GM18909 (cell line): ENCODE results near the gene RNF214.
"Not testable (repeated sequence)": the region's sequence is repeated elsewhere in the genome, so short reads cannot be mapped to it uniquely, and the experiment has no call there.

Source experiments
- ATAC-seq: cut with Tn5 transposase; IDR thresholded peaks from one replicate; pipeline ENCODE4 v1.9.1; 2021; ENCODE audit warnings: mild to moderate bottlenecking; ENCODE audit not compliant: unreplicated experiment, poor library complexity

RNF214 gene

DNA sequence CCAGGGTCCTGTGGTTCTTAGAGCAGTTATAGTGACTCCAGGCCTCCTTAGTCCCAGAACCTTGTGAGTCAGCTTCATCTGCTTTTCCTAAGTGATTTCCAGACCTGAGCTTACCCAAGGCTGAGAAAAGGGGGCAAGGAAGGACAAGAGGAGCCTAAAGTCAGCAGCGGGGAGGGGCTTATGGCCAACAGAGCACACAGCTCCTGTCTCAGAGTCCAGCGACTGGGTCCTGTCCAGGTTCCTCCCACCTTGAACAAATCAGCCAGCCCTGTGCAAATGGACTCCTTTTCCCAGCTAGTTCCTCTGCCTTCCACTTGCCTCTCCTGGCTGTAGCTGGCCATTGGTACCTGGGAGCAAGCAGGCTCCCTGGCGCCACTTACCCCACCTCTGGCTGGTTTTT lies 72.7 kb downstream of the RNF214 start:
- ATAC-seq: no peak

DNA sequence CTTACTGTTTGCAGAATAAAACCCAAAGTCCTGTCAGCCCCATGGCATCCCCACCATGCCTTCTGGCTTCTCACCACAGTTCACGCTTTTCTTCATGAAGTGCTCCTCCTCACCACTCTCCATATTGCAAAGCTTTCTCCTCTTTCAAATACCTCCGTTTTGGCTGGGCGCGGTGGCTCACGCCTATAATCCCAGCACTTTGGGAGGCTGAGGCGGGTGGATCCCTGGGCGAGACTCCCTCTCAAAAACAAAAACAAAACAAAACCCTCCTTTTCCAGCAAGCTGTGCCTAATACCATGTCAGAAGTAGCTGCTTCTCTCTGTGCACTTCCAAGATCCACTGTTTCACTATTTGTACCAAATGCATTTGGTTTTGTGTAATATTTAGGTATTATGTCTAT lies 76.8 kb downstream of the RNF214 start:
- ATAC-seq: no peak

DNA sequence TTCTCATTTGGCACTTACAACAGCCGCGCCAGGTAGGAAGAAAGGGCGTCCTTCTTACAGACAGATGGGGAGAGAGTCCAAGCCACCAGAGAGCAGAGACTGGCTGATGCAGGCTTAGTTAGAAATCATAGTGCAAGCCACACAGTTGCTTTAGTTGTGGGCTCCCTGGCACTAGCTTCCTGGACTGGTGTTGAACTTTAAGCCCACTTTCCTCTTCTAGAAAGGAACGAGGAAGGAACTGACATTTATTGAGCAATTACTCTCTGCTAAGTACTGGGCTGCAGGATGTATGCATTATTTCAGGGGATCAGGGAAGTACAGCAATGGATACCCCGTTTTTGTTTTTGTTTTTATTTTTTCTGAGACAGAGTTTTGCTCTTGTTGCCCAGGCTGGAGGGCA lies 80.6 kb downstream of the RNF214 start:
- no peak for ATAC-seq

DNA sequence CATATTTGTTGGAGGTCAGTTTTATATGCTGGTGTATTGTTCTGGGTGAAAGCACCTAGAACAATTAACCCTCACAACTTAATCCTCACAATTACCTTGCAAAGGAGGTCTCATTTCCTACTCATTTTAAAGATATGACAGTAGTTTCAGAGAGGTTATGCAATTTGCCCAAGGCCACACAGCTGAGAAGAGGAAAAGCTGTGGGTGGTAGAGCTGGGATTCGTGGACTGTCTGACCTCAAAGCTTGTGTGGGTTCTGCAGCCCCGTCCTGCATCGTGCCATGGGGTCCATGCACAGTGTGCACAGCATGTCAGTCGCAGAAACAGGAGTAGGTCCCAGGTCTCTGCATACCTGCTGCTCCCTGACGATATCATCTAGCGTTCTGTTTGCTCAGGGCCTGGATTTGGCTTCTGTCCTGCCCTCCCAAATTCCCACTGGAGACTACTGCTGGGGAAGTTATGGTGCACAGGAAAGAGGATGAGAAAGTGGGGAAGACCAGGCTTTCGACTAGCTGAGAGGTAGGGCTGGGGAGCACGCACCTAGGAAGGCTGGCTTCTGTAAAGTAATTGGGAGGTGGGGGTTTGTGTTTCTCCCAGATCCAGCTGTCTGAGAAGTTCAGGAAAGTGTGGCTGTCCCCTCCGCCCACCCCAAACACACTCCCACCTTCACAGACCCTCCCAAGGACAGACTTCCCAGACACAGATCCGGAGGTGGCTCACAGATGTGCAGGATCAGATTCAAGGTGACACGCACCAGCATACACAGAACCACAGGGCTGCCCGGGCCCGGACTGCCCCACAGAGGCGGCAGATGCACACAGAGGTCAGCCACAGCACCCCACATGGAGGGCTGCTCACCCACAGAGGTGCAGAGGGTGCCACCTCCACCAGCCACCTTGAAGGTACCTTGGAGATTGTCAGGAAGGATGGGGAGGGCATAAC lies 81.6 kb downstream of the RNF214 start:
- ATAC-seq: no peak

DNA sequence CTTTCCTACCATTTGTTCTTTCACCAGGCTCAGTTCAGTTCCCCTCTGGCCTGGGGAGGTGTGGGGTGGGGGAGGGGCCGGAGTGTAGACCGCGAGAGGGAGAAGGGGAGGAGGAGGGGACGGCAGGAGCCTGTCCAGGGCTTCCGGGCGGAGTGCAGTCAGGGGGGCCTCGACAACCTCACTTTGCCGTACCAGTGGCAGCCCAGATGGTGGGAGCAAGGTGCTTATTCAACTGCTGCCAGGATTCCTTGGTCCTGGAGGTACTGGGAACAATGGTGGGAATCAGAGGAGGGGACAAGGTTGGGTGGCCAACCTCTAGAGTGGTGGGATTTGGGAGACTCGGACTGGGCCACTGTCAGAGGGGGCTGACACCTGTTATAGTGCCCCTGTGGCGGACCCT lies 82.4 kb downstream of the RNF214 start:
- no peak for ATAC-seq

DNA sequence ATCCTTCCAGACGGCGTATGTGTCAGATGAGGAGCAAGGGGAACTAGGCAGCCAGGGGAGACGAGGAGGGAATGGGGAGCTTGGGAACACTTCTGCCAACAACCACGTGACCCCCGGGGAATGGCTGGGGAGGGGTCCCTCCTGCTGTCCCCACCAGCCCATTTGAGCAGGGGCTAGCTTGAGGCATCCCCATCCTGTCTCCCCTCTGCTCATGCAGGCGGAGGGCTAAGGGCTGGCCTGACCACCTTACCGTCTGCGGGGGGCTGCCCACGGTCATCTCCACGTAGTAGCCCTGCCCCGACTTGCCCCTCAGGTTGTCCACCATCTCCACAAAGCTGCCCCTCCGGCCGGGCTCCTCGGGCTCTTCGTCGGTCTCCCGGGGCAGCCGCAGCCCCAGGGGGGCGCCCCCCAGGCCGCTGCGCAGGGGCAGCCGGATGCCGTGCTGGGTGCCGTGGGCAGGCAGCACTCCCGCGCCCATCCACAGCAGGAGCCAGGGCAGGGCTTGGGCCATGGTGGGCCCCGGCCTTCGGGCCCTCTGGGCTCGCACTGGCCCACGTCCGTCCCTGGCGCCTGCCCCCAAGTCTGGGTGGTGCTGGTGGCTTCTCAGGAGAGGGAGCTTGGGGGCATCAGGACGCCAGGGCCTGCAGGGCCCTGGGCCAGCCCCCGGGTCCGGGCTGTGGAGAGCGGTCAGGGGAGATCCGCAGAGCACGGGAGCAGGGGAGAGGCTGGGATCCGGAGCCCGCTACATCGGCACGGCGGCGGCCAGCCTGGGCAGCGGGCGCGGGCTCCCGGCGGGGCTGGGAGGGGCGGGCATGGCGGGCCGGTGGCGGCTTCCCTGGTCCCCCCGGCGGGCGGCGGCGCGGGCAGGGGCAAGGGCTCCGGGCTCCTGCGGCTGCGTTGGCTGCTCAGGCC lies 83.1 kb downstream of the RNF214 start:
- no peak for ATAC-seq

DNA sequence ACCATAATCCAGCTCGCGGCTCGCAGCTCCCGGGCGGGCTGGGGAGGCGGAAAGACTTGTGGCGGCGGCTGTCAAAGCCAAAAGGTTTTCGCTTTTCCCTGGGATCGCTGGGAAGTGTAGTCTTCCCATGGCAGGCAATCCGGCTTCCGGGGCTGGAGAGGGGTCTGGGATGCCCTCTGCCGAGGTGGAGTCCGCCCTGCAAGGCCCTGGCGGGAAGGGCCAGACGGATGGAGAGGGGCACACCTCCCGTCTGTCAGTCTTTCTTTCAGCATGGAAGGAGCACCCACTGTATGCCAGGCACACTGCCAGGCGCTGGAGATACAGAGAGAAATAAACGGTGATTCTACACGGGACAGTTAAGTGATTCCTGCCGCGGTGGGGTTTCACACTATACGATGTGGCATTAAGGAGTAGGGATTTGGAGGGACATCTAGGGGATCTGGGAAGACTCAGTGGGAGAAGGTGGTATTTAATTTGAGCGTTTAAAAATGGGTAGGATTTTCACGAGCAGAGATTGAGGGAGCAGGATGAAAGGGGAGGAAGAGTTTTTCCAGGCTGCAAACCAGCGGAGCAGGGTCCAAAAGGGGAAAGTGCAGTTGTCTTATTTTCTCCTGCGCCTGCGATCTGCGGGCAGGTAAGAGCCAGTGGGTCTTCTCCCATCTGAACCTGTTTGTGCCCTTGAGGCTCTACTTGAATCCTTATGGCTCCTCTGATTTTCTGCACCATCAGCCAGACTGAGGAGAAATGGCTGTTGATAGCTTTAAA lies 83.9 kb downstream of the RNF214 start, which contains the start of gene BACE1:
BACE1 (minus strand) TSS at position 60 of the 765 bp plus-strand sequence. CDS start 461 bp downstream, outside the sequence.
- no peak for ATAC-seq

DNA sequence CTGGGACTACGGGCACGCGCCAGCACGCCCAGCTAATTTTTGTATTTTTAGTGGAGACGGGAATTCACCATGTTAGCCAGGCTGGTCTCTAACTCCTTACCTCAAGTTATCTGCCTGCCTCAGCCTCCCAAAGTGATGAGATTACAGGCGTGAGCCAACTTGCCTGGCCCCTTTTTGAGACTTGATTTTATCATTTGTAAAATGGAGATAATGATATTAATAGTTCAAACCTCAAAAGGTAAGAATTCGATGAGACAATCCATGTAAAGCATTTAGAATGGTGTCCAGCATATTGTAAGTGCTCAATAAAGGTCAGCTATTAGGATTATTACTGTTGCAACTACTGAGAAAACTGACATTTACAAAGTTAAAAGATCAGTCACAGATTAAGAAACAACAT lies 86.3 kb downstream of the RNF214 start:
- ATAC-seq: no peak

DNA sequence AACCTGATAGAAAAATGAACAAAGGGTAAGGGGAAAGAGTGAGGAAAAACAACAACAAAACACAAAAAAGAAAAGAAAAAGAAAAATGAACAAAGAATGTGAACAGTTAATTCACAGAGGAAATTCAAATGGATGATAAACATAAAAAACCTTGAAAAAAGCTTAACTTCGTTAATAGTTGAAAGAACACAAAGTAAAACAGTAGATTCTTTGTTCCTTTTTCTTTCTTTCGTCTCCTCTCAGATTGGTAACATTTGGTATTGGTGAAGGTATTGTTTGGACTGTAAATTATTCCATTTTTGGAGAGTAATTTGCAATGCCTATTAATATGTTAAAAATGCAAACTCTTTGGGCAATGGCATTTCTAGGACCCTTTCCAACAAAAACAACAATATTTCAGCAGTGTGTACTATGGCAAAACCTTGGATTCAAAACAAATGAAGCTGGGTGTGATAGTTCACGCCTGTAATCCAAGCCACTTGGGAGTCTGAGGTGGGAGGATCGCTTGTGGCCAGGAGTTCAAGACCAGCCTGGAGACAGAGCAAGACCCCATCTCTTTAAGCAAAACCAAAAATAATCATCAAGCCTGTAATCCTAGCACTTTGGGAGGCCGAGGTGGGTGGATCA lies 86.9 kb downstream of the RNF214 start:
- no peak for ATAC-seq

DNA sequence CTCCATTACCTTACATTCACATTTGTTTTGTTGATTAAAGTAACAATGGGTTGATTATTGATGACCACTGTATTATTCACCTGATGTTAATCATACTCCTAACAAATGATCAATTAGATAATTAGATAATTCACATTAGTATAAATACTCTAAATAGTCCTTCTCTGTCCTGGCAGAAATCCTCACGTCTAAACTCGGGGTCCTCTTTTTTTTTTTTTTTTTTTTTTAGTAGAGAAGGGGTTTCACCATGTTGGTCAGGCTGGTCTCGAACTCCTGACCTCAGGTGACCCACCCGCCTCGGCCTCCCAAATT lies 94.7 kb downstream of the RNF214 start:
- ATAC-seq: not testable (repeated sequence)

DNA sequence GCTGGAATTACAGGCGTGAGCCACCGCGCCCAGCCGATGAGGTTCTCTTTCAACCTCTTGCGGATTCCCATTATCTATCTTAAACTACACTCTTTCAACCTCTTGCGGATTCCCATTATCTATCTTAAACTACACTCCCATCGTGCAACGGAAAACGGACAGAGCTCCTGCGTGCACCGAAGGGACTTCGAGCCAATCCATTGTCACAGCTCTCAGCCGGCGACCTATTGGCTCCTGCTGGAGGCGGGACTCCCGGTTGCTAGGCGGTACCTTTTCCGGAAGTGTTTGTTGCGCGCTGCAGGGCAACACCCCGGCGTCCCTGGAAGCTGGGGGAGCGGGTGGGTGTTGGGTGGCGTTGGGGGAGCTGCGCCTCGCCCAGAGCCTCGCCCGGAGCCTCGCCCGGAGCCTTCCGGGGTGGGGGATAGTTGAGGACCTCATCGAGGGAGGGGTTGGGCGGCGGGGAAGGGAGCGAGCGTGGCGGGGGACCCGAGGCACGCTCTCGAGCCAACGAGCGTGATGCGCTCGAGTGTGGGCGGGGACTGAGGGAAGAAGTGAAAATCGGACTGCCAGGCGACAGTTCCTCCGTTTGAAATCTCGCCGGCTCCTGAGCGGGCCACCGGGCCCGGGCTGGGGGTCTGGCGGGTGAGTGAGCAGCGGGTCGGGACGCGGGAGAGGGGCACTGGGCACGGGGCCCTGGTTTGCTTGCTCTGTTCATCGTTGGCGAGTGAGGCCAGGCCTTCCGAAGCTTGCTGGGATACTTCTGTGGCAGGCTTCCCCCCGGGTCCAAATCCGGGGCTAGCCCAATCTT lies 95.3 kb downstream of the RNF214 start, which contains the start of gene CEP164:
CEP164 (plus strand) TSS at position 288 of the 808 bp plus-strand sequence. CDS start 10,733 bp downstream, outside the sequence.
- ATAC-seq: peak; percentile 96

DNA sequence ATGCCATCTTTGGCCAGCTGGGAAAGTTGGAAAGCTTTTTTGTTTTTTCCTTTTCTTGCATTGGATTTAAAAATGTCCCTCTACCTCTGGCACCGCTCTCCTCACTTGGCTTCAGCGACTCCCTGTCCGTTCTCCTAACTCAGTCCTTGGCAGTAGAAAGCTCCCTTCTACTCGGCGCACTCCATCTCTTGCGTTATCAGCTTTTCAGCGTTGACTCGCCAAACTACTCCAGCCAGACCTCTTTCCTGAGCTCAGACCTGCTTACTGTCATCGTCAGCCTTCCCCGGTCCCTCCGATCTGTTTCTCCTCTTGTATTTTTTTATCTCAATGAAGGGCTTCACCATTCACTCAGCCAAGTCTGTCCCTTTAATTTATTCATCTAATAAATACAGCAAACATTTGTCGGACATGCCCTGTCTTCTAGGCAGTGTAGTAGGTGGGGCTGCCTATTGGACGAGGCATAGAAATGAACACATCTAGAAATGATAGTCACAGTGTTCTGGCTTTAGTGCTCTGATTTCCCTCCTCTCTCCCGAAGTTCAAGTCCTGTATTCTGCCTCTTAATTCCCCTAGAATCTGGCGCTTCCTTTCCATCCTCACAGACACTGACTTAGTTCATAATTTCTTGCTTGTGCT lies 96.0 kb downstream of the RNF214 start:
- peak; percentile 4 for ATAC-seq

DNA sequence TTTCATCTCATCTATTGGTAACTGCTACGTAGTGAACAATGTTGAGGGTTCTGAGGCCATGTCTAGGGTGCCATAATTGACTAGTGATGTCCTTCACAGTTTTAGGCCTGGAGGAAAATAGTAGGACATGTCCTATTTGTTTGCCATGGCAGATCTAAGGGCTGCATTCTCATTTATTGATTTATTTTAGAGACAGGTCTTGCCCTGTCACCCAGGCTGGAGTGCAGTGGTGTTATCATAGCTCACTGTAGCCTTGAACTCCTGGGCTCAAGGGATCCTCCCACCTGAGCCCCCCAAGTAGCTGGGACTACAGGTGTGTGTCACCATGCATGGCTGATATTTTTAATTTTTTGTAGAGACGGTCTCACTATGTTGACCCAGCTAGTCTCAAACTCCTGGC lies 100.4 kb downstream of the RNF214 start:
- no peak for ATAC-seq

DNA sequence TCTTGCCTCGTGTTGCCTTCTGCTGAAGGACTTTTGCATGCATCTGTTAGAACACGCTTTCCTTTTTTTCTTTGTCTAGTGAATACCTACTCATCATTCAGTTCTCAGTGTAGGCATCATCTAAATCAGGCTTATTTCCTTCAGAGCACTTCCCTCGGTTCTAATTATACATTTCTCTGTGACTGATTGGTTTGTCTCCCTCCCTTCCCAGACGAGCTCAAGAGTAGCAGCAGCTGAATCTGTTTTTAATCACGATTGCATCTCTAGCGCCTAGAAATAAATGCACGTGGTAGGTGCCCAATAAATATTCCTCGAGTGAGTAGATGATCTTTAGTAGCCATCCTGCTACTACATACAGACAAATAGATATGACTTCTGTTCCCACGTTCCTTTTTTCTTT lies 101.4 kb downstream of the RNF214 start:
- no peak for ATAC-seq

DNA sequence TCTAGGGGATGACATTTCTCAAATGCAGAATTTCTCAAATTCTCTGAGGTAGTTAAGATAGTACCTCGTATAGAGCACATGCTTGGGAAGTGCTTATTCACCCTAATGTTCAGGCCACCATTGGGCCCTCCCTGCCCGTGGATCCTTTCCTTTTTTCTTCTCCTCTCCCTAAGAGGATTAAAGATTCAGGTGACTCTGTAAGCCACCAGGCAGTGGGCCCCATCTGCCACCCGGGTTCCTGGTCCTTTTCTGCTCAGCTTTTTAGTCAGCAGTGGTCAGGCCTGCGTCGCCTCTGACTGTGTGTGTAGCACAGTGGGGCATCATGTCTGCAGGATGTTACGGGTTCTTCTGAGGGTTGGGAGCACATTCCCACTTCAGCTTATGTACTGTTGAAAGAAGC lies 102.4 kb downstream of the RNF214 start:
- no peak for ATAC-seq

DNA sequence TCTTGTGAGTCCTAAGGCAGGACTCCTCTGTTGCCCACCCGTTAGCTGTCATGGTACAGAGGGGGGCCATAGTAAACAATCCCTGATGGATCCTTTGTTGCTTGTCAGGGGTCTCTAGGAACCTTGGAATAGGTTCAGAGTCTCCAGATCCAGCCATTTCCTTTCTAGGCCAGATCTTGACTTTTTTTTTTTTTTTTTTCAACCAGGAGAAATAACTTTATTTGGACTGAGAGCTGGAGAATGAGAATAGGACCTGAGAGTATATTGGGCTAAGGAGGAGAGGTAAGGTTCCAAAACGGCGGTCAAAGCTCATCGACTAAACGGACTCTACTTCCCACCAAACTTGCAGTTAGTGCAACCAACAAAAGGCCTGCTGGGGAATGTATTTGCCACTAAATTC lies 102.9 kb downstream of the RNF214 start:
- no peak for ATAC-seq
